Measurements from ENCODE around the gene FAM117B. TPM values are rescaled to one million over a fixed set of nuclear protein-coding genes. Genes with fewer than 3 reads are reported as not detected.

The FAM117B gene
- total and polyA plus RNA-seq, 2 of the 8 experiments (the other 6 are each of a cell fraction or from before 2014, with no cell fraction given), result 3.9 to 22.6 TPM

GRCh38 chr2:202604699-202605098 lies 30.1 kb upstream of the FAM117B start (continued):
- no peak for TF ChIP-seq CHD7 (IDR thresholded peaks at IDR 0.05; ENCODE audit: insufficient replicate concordance, low read length)
- TF ChIP-seq BACH1 (IDR thresholded peaks at IDR 0.05; ENCODE audit: low read length), result no peak
- no peak for TF ChIP-seq CBX8 (IDR thresholded peaks at IDR 0.05; ENCODE audit: borderline replicate concordance, low read depth, low read length)
- TF ChIP-seq NANOG (IDR thresholded peaks at IDR 0.05; ENCODE audit: insufficient read depth, low read depth, low read length, poor library complexity, severe bottlenecking), result no peak
- TF ChIP-seq SAP30 (IDR thresholded peaks at IDR 0.05; ENCODE audit: insufficient read depth, insufficient replicate concordance, low read length), result no peak

All from H1 (cell line).